Measurements from ENCODE around the gene UNC5CL.
A peak's percentile ranks its signal among the peaks of the same experiment; 100 is the strongest.
"Not testable (repeated sequence)": the region's sequence is repeated elsewhere in the genome, so short reads cannot be mapped to it uniquely, and the experiment has no call there.

The UNC5CL gene

DNA sequence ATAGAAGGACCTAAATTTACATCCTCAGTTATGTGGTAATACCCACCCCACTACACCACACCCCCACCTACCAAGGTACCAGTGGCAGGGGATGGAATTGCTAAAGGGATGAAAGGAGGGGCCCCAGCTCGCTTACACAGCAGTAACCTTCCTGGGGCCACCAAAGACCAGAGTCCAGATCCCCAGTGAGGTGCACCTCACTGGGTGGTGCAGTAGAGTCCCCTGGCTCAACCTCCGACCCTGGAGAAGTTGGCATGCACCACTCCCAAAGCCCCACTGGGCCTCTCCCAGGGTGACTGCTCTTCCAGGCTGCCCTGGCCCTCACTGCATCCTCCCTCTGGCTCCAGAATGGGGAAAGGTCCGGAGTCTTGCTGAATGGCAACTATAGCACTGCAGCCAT lies 816 bp downstream of the UNC5CL start:
- no peak for DNase-seq (ENCODE audit: low read depth)

DNA sequence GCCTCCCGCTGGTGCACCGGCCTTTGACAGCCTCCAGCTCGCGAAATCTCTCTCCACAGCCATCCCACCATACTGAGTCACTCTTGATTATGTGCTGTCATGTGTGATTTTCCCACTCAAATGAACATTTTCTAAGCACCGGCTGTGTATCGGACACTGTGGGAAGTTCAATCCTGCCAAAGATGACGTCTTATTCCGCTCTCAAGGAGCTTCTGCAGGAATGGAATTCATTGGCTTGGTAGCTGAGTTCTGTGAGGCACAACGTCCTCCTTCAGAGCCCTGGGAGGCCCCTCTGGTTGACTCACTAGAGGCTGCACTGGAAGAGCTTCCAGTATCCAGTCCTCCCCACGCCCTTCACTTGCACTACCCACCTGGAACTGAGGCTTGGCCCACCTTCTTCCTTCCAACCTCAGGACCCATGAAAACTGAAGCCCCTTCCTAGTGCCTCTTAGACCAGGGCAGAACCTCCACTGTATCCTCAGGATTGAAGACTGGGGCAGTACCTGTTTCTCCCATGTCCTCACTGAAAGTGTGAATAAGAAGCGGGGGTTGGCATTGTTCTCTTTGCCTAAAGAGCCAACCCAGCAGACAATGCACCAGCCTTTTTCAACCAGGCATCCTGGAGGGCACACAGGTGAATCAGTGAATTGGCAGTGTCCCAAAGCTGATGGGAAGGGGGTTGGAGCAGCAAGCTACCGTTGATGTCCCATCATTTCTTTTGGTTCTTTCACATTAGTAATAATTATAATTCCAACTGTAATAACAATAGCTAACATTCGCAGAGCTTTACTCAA lies 1.7 kb downstream of the UNC5CL start:
- DNase-seq (ENCODE audit: low read depth), result no peak

DNA sequence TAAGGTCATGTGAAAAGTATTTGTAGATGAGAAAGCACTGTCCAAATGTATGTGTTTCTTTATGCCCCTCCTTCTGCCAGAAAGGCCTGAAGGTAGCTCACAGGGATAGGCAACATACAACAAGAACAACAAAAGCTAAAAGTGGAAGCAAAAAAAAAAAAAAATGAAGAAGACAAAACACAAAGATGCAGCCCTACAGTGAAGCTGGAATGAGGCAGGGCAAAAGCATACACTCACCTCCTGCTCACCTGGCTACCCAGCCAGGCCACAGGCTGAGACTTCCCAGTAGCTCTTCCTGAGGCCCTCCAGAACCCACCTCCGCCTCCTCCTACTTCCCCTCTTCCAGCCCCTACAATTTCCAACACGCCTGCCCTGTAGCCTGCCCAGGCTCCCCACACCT lies 2.4 kb downstream of the UNC5CL start:
- no peak for DNase-seq (ENCODE audit: low read depth)

DNA sequence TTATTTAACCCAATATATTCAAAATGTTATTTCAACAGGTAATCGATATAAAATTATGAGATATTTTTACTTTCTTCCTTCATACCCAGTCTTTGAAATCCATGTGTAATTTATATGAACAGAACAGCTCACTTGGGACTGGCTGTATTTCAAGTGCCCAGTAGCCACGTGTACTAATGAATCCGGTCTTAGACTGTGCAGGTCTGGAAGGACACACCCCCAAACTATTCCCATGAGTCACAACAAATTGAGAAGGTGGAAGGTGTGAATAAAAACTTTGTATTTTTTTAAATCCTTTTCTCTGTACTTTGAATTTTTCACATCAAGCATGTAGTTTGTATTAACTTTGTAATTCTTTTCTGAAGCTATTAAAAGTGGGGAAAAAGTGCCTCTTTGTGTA lies 2.8 kb downstream of the UNC5CL start:
- no peak for DNase-seq (ENCODE audit: low read depth)

DNA sequence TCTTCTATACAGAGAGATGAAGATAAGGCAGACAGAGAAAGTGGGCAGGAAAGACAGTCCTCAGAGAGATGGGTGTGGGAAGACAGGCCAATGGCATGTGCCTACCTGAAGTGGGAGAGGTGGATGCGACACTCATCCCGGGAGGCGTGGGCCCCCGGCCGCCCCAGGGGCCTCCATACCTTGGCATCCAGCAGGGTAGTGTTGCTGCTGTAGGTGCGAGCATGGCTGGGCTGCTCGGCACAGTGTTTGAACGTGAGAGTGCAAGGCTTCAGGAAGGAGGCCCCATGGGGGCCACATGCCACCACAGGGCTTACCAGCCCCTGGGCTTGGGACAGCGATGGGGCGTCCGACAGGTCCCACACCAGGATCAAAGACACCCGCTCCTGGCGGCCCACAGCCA lies 5.2 kb downstream of the UNC5CL start:
- DNase-seq (ENCODE audit: low read depth), result no peak

DNA sequence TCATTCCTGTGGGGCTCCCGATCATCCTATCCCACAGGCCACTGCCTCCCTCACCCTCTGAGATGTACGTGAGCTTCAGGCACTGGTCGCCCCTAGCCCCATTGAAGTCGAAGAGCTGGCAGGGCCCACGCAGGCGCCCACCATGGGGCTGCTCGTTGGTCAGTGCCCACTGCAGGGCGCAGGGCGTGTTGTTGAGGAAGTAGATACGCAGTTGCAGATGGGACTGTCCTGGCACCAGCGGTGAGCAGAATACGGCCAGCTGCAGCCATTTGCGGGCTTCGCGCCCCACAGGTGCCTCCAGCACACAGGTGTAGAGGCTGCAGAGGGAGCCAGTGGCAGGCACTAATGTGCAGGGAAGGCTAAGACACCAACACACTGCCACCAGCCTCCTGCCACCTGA lies 6.2 kb downstream of the UNC5CL start:
- DNase-seq (ENCODE audit: low read depth), result no peak

DNA sequence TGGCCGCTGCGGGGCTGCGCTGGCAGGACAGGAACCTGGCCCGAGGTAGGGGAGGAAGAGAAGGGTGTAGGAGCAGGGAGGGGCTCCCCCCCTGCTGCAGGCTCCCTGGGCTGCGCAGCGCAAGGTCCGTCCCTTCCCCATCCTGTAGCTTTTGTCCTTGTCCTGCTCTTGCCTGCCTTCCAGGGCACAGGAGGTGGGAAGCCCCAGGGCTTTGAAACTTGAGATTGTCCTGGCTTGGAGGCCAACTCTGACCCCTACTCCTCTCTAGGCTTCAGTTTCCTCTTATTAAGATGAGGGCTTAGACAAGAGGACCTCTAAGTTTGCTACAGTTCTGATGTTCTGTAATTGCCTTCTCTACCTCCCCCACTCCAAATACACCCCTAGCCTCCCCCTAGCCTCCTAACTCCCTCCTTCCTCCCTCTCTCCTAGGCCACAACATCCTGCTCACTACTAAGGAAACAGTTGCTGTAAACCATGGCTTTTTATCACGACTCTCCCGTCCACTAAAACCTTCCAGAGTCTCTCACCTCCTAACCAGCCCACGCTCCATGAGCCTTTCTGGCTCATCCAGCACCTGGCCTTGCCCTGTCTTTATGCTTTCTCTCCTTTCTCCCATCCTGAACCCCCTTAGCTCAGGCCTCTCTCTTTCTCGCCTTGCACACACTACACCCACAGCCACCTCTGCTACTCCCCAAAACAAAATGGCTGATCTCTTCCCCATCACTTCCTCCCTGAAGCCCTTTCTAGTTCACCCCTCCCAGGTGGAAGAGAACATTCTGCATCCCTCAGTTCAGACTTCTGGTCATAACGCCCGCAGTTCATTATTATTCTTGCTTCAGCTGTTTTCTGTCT lies 10.2 kb downstream of the UNC5CL start:
- no peak for DNase-seq (ENCODE audit: low read depth)

DNA sequence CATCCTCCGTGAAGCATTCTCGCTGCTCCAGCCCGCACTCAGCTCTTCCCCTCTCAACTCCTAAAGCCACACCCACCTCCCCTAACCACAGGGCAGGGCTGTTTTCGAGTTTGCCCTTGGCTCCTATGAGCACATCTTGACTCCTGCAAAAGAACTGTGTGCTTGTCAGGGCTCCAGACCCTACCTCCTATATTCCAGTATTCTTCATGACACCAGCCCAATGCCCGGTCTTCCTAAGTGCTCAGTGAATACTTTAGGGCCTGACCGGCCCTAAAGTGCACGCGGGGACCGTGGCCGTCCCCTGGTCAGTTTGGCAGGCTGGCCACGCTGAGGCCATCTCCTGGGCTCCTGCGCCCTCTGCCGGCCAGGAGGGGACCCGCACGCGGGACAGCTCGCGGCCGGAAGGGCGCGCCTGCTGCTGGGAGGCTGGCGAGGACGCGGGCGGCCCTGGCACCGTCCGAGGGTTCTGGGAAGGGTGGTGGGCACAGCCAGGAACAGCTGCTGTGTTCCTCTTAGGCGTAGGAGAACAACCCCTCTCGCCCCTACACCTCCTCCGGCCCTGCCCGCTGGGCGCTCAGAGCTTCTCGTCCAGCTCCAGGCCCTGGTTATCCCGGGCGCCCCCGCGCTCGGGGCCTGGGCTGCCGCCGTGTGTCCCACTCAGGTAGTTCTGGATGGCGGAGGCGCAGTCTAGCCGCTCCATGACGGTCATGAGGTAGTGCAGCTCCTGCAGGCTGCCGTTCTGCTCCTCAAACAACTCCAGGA lies 11.0 kb downstream of the UNC5CL start:
- peak; percentile 71 for DNase-seq (ENCODE audit: low read depth)

DNA sequence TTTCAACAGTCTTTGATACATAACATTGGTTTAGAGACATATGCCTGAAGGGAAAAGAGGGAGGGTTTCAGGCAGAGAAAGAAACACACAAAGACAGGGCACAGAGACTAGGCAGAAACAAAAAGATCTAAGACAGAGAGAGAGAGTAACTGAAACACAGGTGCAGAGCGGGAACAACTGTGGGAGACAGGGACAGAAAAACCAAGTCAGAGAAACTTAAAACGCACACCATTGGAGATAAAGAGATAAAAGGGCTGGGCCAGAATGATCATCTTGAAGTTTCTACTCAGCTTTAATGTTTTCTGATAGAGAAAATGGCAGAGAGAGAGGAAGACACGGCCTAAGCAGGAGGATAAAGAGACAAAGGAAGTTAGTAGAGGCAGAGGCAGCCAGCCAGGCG lies 11.8 kb downstream of the UNC5CL start:
- no peak for DNase-seq (ENCODE audit: low read depth)

DNA sequence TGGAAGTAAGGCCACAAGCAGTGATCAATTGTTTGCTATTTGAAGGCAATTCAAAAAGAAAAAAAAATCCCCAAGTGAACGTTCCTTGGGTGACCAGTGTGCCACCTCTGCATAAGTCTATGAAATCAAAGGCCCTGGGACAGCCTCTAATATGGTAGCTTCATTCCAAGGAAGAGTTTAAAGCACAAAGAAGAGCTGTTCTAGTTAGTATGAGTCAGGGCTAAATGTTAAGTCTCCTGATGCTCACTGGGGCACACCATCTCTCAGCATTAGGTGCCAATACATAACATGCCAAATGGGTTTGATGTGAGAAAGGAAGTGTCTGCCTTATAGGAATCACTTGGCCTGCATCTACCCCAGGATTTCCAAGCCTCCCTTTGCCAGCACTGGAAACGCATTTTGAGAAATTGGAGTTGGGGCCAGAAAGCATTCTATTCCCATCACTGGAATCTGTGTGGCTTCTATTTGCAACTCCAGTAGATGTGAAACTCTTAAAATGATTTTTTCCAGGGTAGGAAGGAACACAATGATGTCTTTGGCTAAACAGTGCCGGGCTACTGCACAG lies 13.0 kb downstream of the UNC5CL start:
- DNase-seq (ENCODE audit: low read depth), result no peak

DNA sequence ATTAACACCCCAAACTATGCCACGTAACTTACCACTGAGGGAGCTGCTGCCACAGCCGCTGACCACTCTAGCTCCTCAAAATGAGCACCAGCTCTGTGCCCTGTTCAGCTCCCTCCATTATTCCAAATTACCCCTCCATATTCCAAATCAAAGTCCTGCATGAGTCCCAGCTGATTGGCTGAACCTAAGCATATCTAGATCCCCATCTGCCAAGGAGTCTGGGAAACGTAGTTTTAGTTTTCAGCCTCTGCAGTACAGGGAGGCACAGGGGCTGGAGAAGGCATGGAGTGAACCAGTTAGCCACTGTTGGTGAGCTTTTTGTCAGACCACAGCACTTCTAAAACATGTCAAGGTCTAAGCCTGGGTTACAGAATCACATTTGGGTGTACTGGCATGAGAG lies 15.9 kb downstream of the UNC5CL start:
- no peak for DNase-seq (ENCODE audit: low read depth)

DNA sequence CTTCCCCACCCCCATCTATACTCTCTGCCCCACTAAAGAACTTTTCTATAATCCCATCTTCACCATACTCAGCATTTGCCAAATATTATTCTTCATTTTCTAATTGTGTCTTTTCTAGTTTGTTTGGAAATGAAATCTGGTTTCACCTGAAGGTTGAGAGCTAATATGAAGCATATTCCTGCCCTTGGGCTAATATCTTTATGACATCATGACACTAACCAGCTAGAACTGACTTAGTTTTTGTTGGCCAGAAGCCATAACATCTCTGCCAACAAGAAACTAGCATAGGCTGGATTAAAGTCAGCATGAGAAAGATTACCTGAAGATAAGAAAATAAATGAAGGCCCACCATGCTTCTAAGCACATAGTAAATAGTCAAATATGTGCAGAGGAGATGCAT lies 16.7 kb downstream of the UNC5CL start:
- peak; percentile 40 for DNase-seq (ENCODE audit: low read depth)

DNA sequence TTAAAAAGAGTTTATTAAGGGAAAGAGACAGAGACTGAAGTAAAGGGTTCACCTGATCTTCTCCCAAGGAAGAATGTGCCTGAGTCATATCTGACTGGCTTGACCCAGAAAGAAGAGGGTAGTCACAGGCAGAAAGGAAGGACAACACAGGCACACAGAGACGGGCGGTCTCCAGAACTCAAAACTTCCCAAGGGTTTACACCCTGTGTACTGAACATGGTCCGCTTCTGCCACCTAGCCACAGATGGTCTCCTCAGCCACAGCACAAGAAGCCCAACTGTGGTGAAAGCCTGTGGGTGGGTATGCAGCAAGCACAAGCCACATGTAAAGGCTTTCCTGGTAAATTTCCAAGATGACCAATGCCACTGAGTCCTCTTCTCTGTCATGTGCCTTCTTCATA lies 17.2 kb downstream of the UNC5CL start:
- DNase-seq (ENCODE audit: low read depth), result peak; percentile 55

DNA sequence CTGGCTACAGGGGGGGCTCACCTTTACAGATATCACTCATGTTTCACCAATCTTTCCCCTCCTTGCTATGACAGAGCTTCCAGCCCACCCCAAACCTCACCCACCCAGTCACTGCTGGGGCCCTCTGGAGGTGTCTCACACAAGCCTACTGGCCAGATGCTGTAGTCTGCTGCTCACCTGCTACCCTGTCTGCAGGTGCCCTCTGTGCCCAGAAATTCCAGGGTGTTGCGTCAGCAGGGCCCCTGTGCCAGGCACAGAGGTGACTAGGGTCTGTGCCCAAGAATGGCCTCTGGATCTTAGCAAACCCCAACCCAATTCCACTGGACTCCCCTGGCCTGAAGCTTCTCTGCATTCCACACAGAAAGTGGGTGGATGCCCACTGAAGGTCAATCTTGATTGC lies 21.4 kb downstream of the UNC5CL start:
- DNase-seq (ENCODE audit: low read depth), result no peak

DNA sequence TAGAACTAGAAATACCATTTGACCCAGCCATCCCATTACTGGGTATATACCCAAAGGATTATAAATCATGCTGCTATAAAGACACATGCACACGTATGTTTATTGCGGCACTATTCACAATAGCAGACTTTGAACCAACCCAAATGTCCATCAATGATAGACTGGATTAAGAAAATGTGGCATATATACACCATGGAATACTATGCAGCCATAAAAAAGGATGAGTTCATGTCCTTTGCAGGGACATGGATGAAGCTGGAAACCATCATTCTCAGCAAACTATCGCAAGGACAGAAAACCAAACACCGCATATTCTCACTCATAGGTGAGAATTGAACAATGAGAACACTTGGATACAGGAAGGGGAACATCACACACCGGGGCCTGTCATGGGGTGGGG lies 23.2 kb downstream of the UNC5CL start:
- not testable (repeated sequence) for DNase-seq (ENCODE audit: low read depth)

DNA sequence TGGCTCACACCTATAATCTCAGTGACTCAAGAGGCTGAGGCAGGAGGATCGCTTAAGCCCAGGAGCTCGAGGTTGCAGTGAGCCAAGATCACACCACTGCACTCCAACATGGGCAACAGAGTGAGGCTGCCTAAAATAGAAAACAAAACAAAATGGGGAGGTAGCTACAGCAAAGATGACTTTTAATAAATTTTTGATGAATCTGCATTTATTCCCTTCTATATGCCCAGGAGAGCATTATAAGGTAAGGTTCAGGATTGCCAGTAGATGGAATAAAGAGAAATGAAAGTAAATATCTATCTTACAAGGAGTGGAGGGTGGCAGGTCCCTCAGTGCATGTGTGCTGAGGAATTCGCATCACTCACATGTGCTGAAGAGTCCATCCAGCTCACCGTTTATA lies 24.2 kb downstream of the UNC5CL start:
- DNase-seq (ENCODE audit: low read depth), result no peak

DNA sequence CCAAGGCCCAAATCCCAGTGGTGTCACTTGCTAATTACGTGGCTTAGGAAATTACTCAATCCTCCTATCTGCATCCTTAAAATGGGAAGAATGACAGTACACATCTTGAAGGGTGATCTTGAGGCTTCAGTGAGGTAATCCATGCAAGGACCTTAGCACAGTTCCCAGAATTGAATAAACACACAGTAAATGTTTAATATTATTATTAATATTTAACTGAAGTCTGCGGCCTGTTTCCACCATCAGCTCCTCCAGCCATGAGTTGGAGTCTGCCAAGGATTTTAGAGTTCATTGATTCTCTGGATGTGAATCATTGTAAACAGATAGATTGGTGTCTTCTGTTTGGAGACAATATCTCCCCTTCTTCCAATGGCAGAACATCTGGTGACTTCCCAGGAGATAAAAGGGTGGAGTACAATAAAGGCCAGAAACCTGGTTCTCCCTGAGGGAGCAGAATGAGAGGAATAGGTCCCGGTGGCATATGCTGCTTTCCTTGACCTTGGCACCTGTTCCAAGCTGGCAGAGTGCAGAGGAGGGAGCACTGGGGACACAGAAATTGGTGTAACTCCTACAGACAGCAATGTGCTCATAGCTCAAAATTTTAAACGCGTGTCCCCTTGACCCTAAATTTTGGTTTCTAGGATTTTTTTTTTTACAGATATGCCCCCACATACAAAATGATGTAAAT lies 25.4 kb downstream of the UNC5CL start:
- DNase-seq (ENCODE audit: low read depth), result no peak

DNA sequence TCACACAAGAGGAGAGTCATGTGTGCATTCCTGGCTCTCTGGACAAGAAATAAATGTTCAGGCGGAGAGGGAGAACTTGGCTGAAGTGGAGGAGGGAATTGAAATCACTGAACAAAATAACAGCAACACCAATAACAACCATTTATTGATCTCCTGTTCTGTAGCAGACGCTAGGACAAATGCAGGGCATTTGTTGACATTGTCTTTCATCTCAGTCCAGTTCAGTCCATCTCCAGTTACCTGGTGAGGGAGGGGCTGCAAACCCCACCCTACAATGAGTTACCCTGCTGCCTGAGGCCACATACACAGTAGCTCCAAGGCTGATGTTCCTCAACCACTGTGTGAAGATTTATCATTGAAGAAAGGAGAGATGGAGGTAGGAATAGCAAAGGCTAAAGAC lies 27.3 kb downstream of the UNC5CL start:
- no peak for DNase-seq (ENCODE audit: low read depth)

DNA sequence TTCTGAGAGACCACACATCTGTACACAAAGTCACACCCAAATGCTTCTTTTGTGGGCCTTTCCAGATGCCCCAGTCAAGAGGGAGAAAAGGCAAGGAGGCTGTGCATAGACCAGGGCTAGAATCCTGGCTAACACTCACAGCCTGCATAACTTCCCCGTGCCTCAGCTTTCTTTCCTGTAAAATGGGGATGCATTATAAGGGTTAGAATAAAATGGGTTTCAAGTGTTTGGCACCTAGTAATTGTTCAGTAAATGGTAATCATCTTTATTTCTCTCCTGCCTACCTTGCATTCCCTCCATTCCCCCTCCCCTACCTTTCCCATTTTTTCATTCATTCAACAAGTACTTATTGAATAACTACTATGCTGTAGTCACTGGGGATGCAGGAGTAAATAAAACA lies 29.4 kb downstream of the UNC5CL start:
- no peak for DNase-seq (ENCODE audit: low read depth)

DNA sequence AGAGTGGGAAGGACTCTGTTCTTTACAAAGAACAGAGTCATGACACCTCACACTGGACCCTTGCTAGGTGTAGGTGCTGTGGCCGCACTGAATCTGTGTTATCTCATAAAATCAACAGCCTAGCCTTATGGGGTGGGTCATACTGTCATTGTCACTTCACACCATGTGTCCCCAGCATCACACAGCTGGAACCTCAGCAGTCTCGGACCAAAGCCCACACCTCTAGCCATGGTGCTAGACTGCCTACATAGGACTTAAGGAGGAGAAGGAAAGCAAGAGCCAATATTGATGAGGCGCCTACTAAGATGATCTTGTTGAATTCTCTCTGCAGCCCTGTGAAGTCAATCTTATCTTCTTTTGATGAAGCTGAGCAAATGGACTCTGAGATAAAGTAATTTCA lies 31.0 kb downstream of the UNC5CL start:
- no peak for DNase-seq (ENCODE audit: low read depth)

DNA sequence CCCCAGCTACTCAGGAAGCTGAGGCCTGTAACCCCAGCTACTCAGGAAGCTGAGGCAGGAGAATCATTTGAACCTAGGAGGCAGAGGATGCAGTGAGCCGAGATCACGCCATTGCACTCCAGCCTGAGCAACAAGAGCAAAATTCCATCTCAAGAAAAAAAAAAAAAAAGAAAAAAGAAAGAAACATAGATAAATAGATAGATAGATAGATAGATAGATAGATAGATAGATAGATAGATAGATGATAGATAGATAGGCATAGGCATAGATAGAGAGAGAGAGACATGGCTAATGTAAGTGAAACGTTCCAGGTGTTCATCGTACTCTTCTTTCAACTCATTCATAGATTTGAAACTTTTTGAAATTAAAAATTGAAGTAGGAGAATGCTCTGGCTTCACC lies 32.0 kb downstream of the UNC5CL start:
- DNase-seq (ENCODE audit: low read depth), result not testable (repeated sequence)

DNA sequence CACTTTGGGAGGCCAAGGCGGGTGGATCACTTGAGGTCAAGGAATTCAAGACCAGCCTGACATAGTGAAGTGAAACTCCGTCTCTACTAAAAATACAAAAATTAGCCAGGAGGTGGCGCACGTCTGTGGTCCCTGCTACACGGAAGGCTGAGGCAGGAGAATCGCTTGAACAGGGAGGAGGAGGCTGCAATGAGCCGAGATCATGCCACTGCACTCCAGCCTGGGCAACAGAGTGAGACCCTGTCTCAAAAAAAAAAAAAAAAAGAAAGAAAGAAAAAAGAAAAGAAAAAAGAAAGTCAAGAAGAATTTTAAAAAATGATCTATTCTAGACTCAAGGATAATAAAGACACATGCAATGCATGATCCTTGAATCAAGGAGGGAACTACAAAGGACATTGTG lies 32.8 kb downstream of the UNC5CL start:
- DNase-seq (ENCODE audit: low read depth), result peak; percentile 72
